Nephron (organoid): Measurements from ENCODE around the gene SHISA9.
A peak's percentile ranks its signal among the peaks of the same experiment; 100 is the strongest.

ENCODE experiments used
- H3K27ac Mint-ChIP-seq, 3 experiments: 2 replicates each; pipeline ENCODE4 v1.8.0; 2020; ENCODE audit warnings: mixed read lengths in 3 of 3, mild to moderate bottlenecking in 2 of 3, moderate library complexity in 1 of 3
- H3K27me3 Mint-ChIP-seq: 2 replicates; pipeline ENCODE4 v1.8.0; 2021; ENCODE audit warnings: low read depth, mild to moderate bottlenecking, moderate library complexity, mixed read lengths
- H3K36me3 Mint-ChIP-seq: 2 replicates; pipeline ENCODE4 v1.8.0; 2020; ENCODE audit warnings: low read depth, mixed read lengths
- H3K4me1 Mint-ChIP-seq: 2 replicates; pipeline ENCODE4 v1.8.0; 2020; ENCODE audit warnings: mixed read lengths
- H3K4me3 Mint-ChIP-seq, 3 experiments: 2 replicates each; pipeline ENCODE4 v1.8.0; 2020; ENCODE audit warnings: mild to moderate bottlenecking in 3 of 3, mixed read lengths in 3 of 3, moderate library complexity in 2 of 3
- H3K9me3 Mint-ChIP-seq: 2 replicates; pipeline ENCODE4 v1.8.0; 2020; ENCODE audit warnings: mixed read lengths
- TF ChIP-seq, protein P1 (sequence below), 3 experiments: fragments of 200-600 bp; sonication (generic); IDR thresholded peaks; one replicate each; pipeline ENCODE4 v1.5.0; 2021; ENCODE audit warnings: antibody characterized with exemption in 3 of 3; ENCODE audit not compliant: unreplicated experiment in 3 of 3

Gene SHISA9

DNA sequence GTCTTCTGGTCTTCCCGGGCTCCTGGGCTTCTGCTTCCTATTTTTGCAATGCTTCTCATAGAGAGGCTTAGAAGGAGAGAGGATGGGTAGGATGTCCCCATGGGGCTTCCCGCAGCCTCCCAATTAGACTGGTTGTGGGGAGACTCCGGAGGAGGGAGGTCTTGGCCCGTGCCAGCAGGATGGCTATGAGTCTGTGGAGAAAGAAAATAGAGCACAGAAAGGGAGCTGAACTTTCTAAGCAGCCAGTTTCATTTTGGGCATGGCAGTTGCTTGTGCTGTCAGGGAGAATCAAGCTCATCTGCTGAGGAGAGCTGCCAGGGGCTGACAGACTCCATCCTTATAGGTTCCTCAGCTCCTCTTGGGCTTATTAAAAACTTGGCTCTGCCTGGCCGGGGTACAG, 204.0 kb downstream of the SHISA9 start:
- Mint-ChIP-seq H3K36me3 (no peaks in the 10 kb centered on the region), H3K4me1 (peaks cover 4% of the 10 kb centered on the region), H3K27ac (no peak overlapping the region), H3K27me3 (peaks cover 4% of the 10 kb centered on the region), H3K4me3 (no peak overlapping the region), H3K9me3 (peaks cover 16% of the 10 kb centered on the region)
- TF ChIP-seq, protein P1, sequence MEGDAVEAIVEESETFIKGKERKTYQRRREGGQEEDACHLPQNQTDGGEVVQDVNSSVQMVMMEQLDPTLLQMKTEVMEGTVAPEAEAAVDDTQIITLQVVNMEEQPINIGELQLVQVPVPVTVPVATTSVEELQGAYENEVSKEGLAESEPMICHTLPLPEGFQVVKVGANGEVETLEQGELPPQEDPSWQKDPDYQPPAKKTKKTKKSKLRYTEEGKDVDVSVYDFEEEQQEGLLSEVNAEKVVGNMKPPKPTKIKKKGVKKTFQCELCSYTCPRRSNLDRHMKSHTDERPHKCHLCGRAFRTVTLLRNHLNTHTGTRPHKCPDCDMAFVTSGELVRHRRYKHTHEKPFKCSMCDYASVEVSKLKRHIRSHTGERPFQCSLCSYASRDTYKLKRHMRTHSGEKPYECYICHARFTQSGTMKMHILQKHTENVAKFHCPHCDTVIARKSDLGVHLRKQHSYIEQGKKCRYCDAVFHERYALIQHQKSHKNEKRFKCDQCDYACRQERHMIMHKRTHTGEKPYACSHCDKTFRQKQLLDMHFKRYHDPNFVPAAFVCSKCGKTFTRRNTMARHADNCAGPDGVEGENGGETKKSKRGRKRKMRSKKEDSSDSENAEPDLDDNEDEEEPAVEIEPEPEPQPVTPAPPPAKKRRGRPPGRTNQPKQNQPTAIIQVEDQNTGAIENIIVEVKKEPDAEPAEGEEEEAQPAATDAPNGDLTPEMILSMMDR (IDR thresholded peaks at IDR 0.05; ENCODE audit: unreplicated experiment in 3 of 3), result no peak

DNA sequence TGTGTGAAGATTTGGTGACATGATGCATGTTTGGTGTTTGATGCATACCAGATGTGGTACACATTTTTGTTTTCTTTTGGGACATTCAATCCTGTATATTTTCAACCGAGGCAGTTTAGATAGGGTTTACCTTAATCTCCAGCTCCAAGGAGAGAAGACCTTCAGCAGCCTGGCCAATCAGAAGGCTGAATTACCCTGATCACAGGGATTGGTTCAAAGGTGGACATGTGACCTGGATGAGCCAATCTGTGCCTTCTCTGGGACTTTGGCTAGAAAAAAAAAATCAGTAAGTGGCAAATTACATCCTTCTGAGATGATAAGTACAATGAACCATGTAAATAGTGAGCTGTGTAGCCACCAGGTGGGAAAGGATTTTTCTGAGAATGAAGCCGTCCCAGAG, 205.1 kb downstream of the SHISA9 start:
- Mint-ChIP-seq H3K36me3 (no peaks in the 10 kb centered on the region), H3K9me3 (peaks cover 16% of the 10 kb centered on the region), H3K27me3 (no peaks in the 10 kb centered on the region), H3K4me1 (peaks cover 11% of the 10 kb centered on the region), H3K4me3 (no peak overlapping the region), H3K27ac (no peak overlapping the region)
- TF ChIP-seq, protein P1 (IDR thresholded peaks at IDR 0.05; ENCODE audit: unreplicated experiment in 3 of 3), result no peak

DNA sequence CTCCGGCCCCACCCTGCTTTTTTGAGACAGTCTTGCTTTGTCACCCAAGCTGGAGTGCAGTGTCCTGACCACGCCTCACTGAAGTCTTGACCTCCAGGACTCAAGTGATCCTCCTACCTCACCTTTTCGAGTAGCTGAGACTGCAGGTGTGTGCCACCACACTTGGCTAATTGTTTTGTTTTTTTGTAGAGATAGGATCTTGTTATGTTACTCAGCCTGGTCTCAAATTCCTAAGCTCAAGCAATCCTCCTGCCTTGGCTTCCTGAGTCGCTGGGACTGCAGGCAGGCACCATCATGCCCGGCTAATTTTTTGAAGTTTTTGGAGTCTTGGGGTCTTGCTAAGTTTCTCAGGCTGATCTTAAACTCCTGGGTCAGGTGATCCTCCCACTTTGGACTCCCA, 206.7 kb downstream of the SHISA9 start:
- peaks cover 16% of the 10 kb centered on the region for H3K9me3 Mint-ChIP-seq
- TF ChIP-seq, protein P1 (IDR thresholded peaks at IDR 0.05; ENCODE audit: unreplicated experiment in 3 of 3), result no peak
- no peaks in the 10 kb centered on the region for H3K27me3 Mint-ChIP-seq
- no peak overlapping the region for H3K4me3 Mint-ChIP-seq
- H3K4me1 Mint-ChIP-seq, result peaks cover 13% of the 10 kb centered on the region
- no peak overlapping the region for H3K27ac Mint-ChIP-seq
- H3K36me3 Mint-ChIP-seq, result no peaks in the 10 kb centered on the region

DNA sequence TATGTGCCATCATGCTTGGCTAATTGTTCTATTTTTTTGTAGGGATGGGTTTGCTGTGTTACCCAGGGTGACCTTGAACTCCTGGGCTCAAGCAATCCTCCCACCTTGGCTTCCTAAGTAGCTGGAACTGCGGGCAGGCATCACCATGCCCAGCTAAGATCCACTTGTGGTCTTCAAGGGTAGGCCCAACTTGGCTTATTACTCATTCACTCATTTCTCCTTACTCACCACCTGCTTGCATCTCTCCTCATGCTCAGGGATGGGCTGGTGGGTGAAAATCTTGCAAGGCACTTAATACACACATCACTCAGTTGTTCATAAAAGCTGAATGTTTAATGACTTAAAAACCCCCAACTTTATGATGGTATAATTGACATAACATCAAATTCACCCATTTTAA, 207.8 kb downstream of the SHISA9 start:
- Mint-ChIP-seq H3K4me3 (no peak overlapping the region), H3K27ac (no peak overlapping the region), H3K9me3 (peaks cover 12% of the 10 kb centered on the region), H3K4me1 (peaks cover 16% of the 10 kb centered on the region), H3K27me3 (no peaks in the 10 kb centered on the region), H3K36me3 (no peaks in the 10 kb centered on the region)
- TF ChIP-seq, protein P1 (IDR thresholded peaks at IDR 0.05; ENCODE audit: unreplicated experiment in 3 of 3), result no peak

DNA sequence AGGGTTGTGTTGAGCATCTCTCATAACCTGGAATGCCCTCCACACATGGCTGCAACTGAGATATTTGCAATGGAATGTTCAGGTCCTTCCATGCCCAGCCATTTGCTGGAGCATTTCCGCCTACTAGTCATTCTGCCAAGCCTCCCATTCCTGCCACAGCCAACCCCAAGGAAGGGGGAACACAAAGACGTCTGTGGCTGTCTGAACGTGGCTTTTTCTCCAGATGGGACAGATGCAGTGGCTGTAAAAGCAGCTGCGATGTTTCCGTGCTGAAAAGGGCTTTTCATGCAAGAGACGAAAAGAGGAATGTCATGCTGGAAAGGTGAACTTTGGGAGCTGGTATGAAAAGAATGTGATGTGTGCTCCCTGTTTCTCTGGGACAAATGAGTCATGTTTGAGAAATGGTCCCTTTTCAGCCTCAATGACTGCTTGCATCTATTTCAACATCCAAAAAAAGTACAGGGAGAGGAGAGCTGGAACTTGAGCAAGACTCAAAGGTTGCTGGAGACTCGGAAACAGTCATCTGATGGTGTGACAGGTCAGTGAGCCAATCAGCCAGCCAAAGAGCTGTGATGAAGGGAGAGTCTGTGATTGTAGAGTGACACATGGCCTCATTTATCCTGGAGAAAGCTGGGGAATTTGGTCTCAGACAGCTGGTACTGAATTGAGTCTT, 208.9 kb downstream of the SHISA9 start:
- Mint-ChIP-seq H3K9me3 (peaks cover 7% of the 10 kb centered on the region), H3K27me3 (no peaks in the 10 kb centered on the region), H3K27ac (peak overlapping the region; percentile 48 to 85 (median 56)), H3K36me3 (no peaks in the 10 kb centered on the region), H3K4me3 (peak overlapping the region in 2 of 3 experiments; percentile 14 to 15), H3K4me1 (peaks cover 16% of the 10 kb centered on the region)
- TF ChIP-seq, protein P1 (IDR thresholded peaks at IDR 0.05; ENCODE audit: unreplicated experiment in 3 of 3), result no peak

DNA sequence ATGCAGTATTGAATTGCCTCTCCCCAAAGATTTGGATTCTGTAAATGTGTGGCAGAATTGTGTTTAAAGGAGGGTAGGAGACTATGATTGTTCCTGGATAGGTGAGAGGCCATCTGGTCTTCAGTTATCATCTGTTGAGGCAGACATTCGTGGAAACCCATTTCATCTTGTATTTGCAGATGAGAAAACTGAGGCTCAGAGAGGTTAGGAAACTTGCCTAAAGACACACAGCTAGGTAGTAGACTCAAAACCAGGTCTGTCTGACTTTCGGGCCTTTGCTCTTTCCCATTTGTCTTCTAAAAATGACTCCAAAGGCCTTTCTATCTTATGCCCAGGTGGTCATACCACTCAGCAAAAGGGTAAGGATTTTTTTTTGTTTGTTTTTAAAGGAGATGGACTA, 210.3 kb downstream of the SHISA9 start:
- Mint-ChIP-seq H3K4me1 (peaks cover 16% of the 10 kb centered on the region), H3K4me3 (no peak overlapping the region), H3K9me3 (peaks cover 5% of the 10 kb centered on the region), H3K36me3 (no peaks in the 10 kb centered on the region), H3K27ac (peak overlapping the region in 1 of 3 experiments; percentile 34), H3K27me3 (no peaks in the 10 kb centered on the region)
- TF ChIP-seq, protein P1 (IDR thresholded peaks at IDR 0.05; ENCODE audit: unreplicated experiment in 3 of 3), result no peak
